Measurements from ENCODE around the gene TNFRSF18. TPM values are rescaled to one million over a fixed set of nuclear protein-coding genes. Genes with fewer than 3 reads are reported as not detected.

Gene TNFRSF18
- total and polyA plus RNA-seq, 2 donors (not counting 1 experiment from before 2014, with no cell fraction given), result 10.1 to 33.5 TPM

DNA sequence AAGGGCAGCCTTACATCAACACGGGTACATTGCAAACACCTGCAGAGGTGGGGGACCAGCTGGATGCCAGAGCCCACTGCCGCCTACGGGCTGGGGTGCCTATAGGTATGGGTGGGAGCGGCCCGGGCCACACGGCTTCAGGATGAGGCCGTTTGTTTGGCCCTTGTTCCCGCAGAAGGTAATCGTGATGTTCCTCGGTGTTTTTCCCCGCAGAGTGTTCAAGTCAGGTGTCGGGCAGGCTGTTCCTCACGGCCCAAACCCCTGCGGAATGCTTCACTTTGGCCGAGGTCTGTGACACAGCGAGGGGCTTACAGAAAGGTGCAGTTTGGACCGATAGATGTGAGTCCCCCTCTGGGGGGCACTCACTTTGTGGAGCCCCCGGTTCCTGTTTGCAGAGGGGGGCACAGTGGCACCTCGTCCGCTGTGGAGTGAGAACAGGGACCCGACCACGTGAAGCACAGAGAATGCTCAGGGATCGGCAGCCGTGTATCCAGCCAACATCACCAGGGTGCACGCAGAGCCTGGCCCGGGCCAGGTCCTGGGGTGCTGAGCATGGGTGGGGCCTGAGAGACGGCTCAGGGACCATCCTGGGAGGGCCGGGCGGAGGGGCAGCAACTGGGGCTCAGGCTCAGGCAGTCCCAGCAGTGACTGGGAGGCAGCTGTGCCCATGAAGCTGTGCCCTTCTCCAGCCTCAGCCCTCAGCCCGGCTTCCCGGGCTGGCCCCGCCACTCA lies 33.2 kb downstream of the TNFRSF18 start:
- no peaks in the 10 kb centered on the region for H3K79me2 ChIP-seq (ENCODE audit: control insufficient read depth, insufficient read depth, low read length)
- H2AFZ ChIP-seq (ENCODE audit: insufficient read depth, low read depth, low read length, poor library complexity, severe bottlenecking), result peak overlapping the region; percentile 28
- H3K9me3 ChIP-seq (ENCODE audit: control extremely low read depth in 1 of 3, control insufficient read depth in 2 of 3, insufficient read depth in 1 of 3, low read length in 2 of 3), result peaks cover 0 to 17% (median 0%) of the 10 kb centered on the region in 3 donors
- peak overlapping the region in 2 of 5 experiments; percentile 15 to 22 for H3K4me3 ChIP-seq (ENCODE audit: control extremely low read depth in 1 of 5, extremely low read depth in 1 of 5, insufficient read depth in 1 of 5, low read depth in 2 of 5, low read length in 4 of 5)
- ATAC-seq (ENCODE audit: low read depth) (no peak), DNase-seq (no peak)
- H3K4me2 ChIP-seq (replicated peaks; ENCODE audit: low read depth, low read length, poor library complexity, severe bottlenecking), result peak overlapping the region; percentile 81
- TF ChIP-seq EZH2 (IDR thresholded peaks at IDR 0.05; ENCODE audit: borderline replicate concordance, insufficient read depth, low read depth, low read length, poor library complexity, severe bottlenecking) (no peak), CTCF (IDR thresholded peaks at IDR 0.05) (no peak)
- peaks cover 52% of the 10 kb centered on the region for H3K4me1 Mint-ChIP-seq
- H3K27ac ChIP-seq (ENCODE audit: low read length in 2 of 2), result no peak overlapping the region
- H3K9ac ChIP-seq (ENCODE audit: low read length), result peak overlapping the region; percentile 48
- POLR2A ChIA-PET, result interaction anchor here (0.7 to 2.6 kb wide), 3 partner anchors 33 to 51 kb away, joined by 3 to 8 read pairs (median 5); no protein-coding TSS in a partner anchor
- peaks cover 12% of the 10 kb centered on the region for H3K27me3 Mint-ChIP-seq
- CTCF ChIA-PET, result interaction anchor here (5.3 kb wide), 1 partner anchor 51 kb away, joined by 31 read pairs; no protein-coding TSS in a partner anchor
- no peaks in the 10 kb centered on the region for H3K36me3 ChIP-seq (replicated peaks in 1 of 2; ENCODE audit: control extremely low read depth in 1 of 2, control insufficient read depth in 1 of 2, extremely low read depth in 1 of 2, insufficient read depth in 2 of 2, low read length in 1 of 2)
- peak overlapping the region; percentile 50 for H3K27ac Mint-ChIP-seq
- intact Hi-C loops (cut with micrococcal nuclease), result loop anchor here (2.0 to 5.0 kb wide), 4 partner anchors 28 to 51 kb away; no protein-coding TSS in a partner anchor
- H3K9me3 Mint-ChIP-seq (ENCODE audit: insufficient read depth), result no peaks in the 10 kb centered on the region
- peak overlapping the region; percentile 55 for H3K4me3 Mint-ChIP-seq
- H4K20me1 ChIP-seq (ENCODE audit: control insufficient read depth, insufficient read depth, low read length, poor library complexity, severe bottlenecking), result no peaks in the 10 kb centered on the region
- peaks cover 56 to 68% of the 10 kb centered on the region in 2 donors for H3K4me1 ChIP-seq (ENCODE audit: control insufficient read depth in 2 of 2, insufficient read depth in 2 of 2, low read length in 2 of 2)
- WGBS (ENCODE audit: insufficient coverage), result 70% methylated on average over 29 of the region's 32 CpGs
- H3K27me3 ChIP-seq (replicated peaks in 1 of 4; ENCODE audit: control extremely low read depth in 1 of 4, control insufficient read depth in 3 of 4, insufficient read depth in 4 of 4, low read length in 3 of 4), result peaks cover 0 to 39% (median 19%) of the 10 kb centered on the region in 4 experiments
